Colonic mucosa (tissue), 4 donors: Measurements from ENCODE around the gene TBC1D22A. TPM values are rescaled to one million over a fixed set of nuclear protein-coding genes. Genes with fewer than 3 reads are reported as not detected.

Source experiments
- DNase-seq: peaks from one replicate; pipeline ENCODE4 v3.0.0-alpha.2; 2020
- H3K27ac ChIP-seq: fragments of 200-600 bp; one replicate; pipeline ENCODE4 v1.8.0; 2021
- H3K27me3 ChIP-seq: fragments of 200-600 bp; one replicate; pipeline ENCODE4 v1.8.0; 2021
- H3K36me3 ChIP-seq: fragments of 200-600 bp; one replicate; pipeline ENCODE4 v1.8.0; 2021
- H3K4me1 ChIP-seq: fragments of 200-600 bp; one replicate; pipeline ENCODE4 v1.8.0; 2021; ENCODE audit warnings: mild to moderate bottlenecking
- H3K4me3 ChIP-seq: fragments of 200-600 bp; one replicate; pipeline ENCODE4 v1.8.0; 2021
- H3K9ac ChIP-seq, 2 donors: one replicate each; pipeline ENCODE4 v1.7.0; 2013; ENCODE audit warnings: control low read depth in 2 of 2, low read depth in 2 of 2, low read length in 2 of 2
- H3K9me3 ChIP-seq: fragments of 200-600 bp; one replicate; pipeline ENCODE4 v1.8.0; 2021
- CTCF ChIP-seq: fragments of 200-600 bp; IDR thresholded peaks from one replicate; pipeline ENCODE4 v1.8.0; 2022; ENCODE audit warnings: antibody characterized with exemption, mild to moderate bottlenecking
- intact Hi-C: fragments of 100-400 bp; cut with DNase I; formaldehyde crosslinking; loops from one replicate; pipeline ENCODE4 v1.14.1; 2022
- total RNA-seq, 2 donors: library from RNA; stranded (reverse); fragmentation: NEBNext Ultra II Directional in 1 of 2; extraction: Animal tissue kit (Norgen Biotek cat#: 25700) in 1 of 2; gene quantifications; one replicate each; pipeline ENCODE4 v1.2.1, GENCODE V29; 2021
- donor health status: healthy.
- donor health status: DM: no; HTN: no; CAD: no.
- donor health status: DM: no; HTN: no; CAD: no.

Gene TBC1D22A
- total RNA-seq, 2 donors from 2014 or later, result 34.2 to 36.4 TPM

- Histone ChIP-seq H3K27ac (no peak overlapping the region), H3K4me1 (no peaks in the 10 kb centered on the region), H3K27me3 (no peaks in the 10 kb centered on the region), H3K9me3 (no peaks in the 10 kb centered on the region), H3K36me3 (no peaks in the 10 kb centered on the region), H3K4me3 (no peak overlapping the region), H3K9ac (no peak overlapping the region)
- DNase-seq, result no peak
- intact Hi-C loops, result no loop called here
- no peak for TF ChIP-seq CTCF
These were observed 332.4 kb downstream of the TBC1D22A start for GRCh38 chr22:47094861-47095330.

GRCh38 chr22:47095395-47096122 is 333.1 kb downstream of the TBC1D22A start:
- no peaks in the 10 kb centered on the region for H3K36me3 ChIP-seq
- no peaks in the 10 kb centered on the region for H3K9me3 ChIP-seq
- intact Hi-C loops, result no loop called here
- H3K9ac ChIP-seq, result no peak overlapping the region
- H3K4me1 ChIP-seq, result no peaks in the 10 kb centered on the region
- no peak for TF ChIP-seq CTCF
- no peaks in the 10 kb centered on the region for H3K27me3 ChIP-seq
- no peak overlapping the region for H3K4me3 ChIP-seq
- no peak for DNase-seq
- no peak overlapping the region for H3K27ac ChIP-seq

- TF ChIP-seq CTCF, result no peak
These were observed 335.7 kb downstream of the TBC1D22A start for GRCh38 chr22:47098121-47098520.

GRCh38 chr22:47098554-47098953 is 336.1 kb downstream of the TBC1D22A start:
- no peak overlapping the region for H3K4me3 ChIP-seq
- DNase-seq, result no peak
- no peak overlapping the region for H3K9ac ChIP-seq
- intact Hi-C loops, result no loop called here
- H3K27me3 ChIP-seq, result no peaks in the 10 kb centered on the region
- no peak overlapping the region for H3K27ac ChIP-seq
- no peak for TF ChIP-seq CTCF
- no peaks in the 10 kb centered on the region for H3K36me3 ChIP-seq
- no peaks in the 10 kb centered on the region for H3K4me1 ChIP-seq
- H3K9me3 ChIP-seq, result no peaks in the 10 kb centered on the region

More at GRCh38 chr22:47098121-47098520, 335.7 kb downstream of the TBC1D22A start:
- no peaks in the 10 kb centered on the region for H3K9me3 ChIP-seq
- DNase-seq, result no peak
- no peak overlapping the region for H3K27ac ChIP-seq
- no peaks in the 10 kb centered on the region for H3K36me3 ChIP-seq
- no peaks in the 10 kb centered on the region for H3K4me1 ChIP-seq
- intact Hi-C loops, result no loop called here
- no peaks in the 10 kb centered on the region for H3K27me3 ChIP-seq
- H3K4me3 ChIP-seq, result no peak overlapping the region
- no peak overlapping the region for H3K9ac ChIP-seq

- no peak for TF ChIP-seq CTCF
- H3K4me3 ChIP-seq, result no peak overlapping the region
- H3K9me3 ChIP-seq, result no peaks in the 10 kb centered on the region
- no peaks in the 10 kb centered on the region for H3K36me3 ChIP-seq
- DNase-seq, result no peak
- H3K27ac ChIP-seq, result no peak overlapping the region
- no peaks in the 10 kb centered on the region for H3K4me1 ChIP-seq
- intact Hi-C loops, result no loop called here
- H3K9ac ChIP-seq, result no peak overlapping the region
- H3K27me3 ChIP-seq, result no peaks in the 10 kb centered on the region
These were observed 337.6 kb downstream of the TBC1D22A start for GRCh38 chr22:47100019-47100418.
